Posterior cingulate gyrus (tissue), 11 donors: ENCODE measurements around the gene RPL18A.
"Not testable (repeated sequence)": the region's sequence is repeated elsewhere in the genome, so short reads cannot be mapped to it uniquely, and the experiment has no call there.

Experiments
- DNase-seq, 10 donors: peaks; one replicate each; pipeline versions ENCODE4 v3.0.0 to v3.0.0-alpha.2; 2020 to 2021; ENCODE audit warnings: mixed read lengths in 3 of 10
- intact Hi-C: fragments of 100-400 bp; cut with DNase I; formaldehyde crosslinking; loops from one replicate; pipeline ENCODE4 v1.15.1; 2023

The RPL18A gene

GRCh38 chr19:17865364-17866311 lies 5.9 kb downstream of the RPL18A start:
- intact Hi-C loops, result no loop called here
- no peak for DNase-seq

- DNase-seq, result no peak
- intact Hi-C loops, result no loop called here
These were observed 6.7 kb downstream of the RPL18A start for GRCh38 chr19:17866312-17866963.

GRCh38 chr19:17866964-17867486 lies 7.3 kb downstream of the RPL18A start:
- intact Hi-C loops, result no loop called here
- DNase-seq, result no peak

GRCh38 chr19:17868669-17869068 lies 9.0 kb downstream of the RPL18A start:
- intact Hi-C loops, result no loop called here
- DNase-seq, result no peak

- intact Hi-C loops, result no loop called here
- no peak for DNase-seq
These were observed 9.5 kb downstream of the RPL18A start for GRCh38 chr19:17869114-17869608.

- intact Hi-C loops, result no loop called here
- no peak for DNase-seq
These were observed 11.5 kb downstream of the RPL18A start for GRCh38 chr19:17871032-17871877.

- intact Hi-C loops, result no loop called here
- no peak for DNase-seq
These were observed 12.2 kb downstream of the RPL18A start, which contains the start of gene SLC5A5 for GRCh38 chr19:17871878-17872250. TSS of gene SLC5A5 (plus strand) at chr19:17871945. CDS start at chr19:17872320, 375 bp downstream.

GRCh38 chr19:17872251-17873001 lies 12.7 kb downstream of the RPL18A start:
- no peak for DNase-seq
- intact Hi-C loops, result no loop called here

- intact Hi-C loops, result no loop called here
- no peak for DNase-seq
These were observed 14.4 kb downstream of the RPL18A start for GRCh38 chr19:17873786-17874757.

GRCh38 chr19:17874758-17875135 lies 15.0 kb downstream of the RPL18A start:
- intact Hi-C loops, result no loop called here

GRCh38 chr19:17877696-17878095 lies 18.0 kb downstream of the RPL18A start:
- intact Hi-C loops, result no loop called here
- DNase-seq, result no peak

More at GRCh38 chr19:17874758-17875135, 15.0 kb downstream of the RPL18A start:
- no peak for DNase-seq

- intact Hi-C loops, result no loop called here
- no peak for DNase-seq
These were observed 19.8 kb downstream of the RPL18A start for GRCh38 chr19:17879466-17879865.

GRCh38 chr19:17881701-17882100 lies 22.0 kb downstream of the RPL18A start:
- intact Hi-C loops, result no loop called here
- DNase-seq, result no peak

- DNase-seq, result no peak
- intact Hi-C loops, result no loop called here
These were observed 24.1 kb downstream of the RPL18A start for GRCh38 chr19:17883627-17884410.

GRCh38 chr19:17886515-17886914 lies 26.8 kb downstream of the RPL18A start:
- intact Hi-C loops, result no loop called here
- no peak for DNase-seq

GRCh38 chr19:17887221-17887620 lies 27.5 kb downstream of the RPL18A start:
- DNase-seq, intact Hi-C loops: not testable (repeated sequence)

- intact Hi-C loops, result no loop called here
These were observed 28.6 kb downstream of the RPL18A start for GRCh38 chr19:17888260-17888659.

More at GRCh38 chr19:17888260-17888659, 28.6 kb downstream of the RPL18A start:
- DNase-seq, result no peak
